HFF-Myc (cell line): ENCODE measurements around the gene RABL6.

Source experiments
- DNase-seq: peaks from one replicate; pipeline ENCODE4 v3.0.0-alpha.2; 2011; ENCODE audit warnings: low read depth; ENCODE audit errors: extremely low read depth
- H3K4me3 ChIP-seq: replicated peaks from 2 replicates; pipeline ENCODE4 v1.5.1; 2011; ENCODE audit warnings: low read depth, mild to moderate bottlenecking, control low read depth, low read length
- CTCF ChIP-seq: IDR thresholded peaks from 2 replicates; pipeline ENCODE4 v1.5.1; 2012; ENCODE audit warnings: mild to moderate bottlenecking, low read depth, low read length, control low read depth; ENCODE audit errors: missing control alignments

Gene RABL6

GRCh38 chr9:136857166-136857565 lies 49.4 kb downstream of the RABL6 start:
- no peak for TF ChIP-seq CTCF
- DNase-seq, result no peak
- H3K4me3 ChIP-seq, result no peak overlapping the region

- no peak overlapping the region for H3K4me3 ChIP-seq
- no peak for TF ChIP-seq CTCF
- no peak for DNase-seq
Observed at GRCh38 chr9:136857581-136858412, 50.0 kb downstream of the RABL6 start.

GRCh38 chr9:136858452-136858843 lies 50.7 kb downstream of the RABL6 start:
- no peak for TF ChIP-seq CTCF
- DNase-seq, result no peak
- H3K4me3 ChIP-seq, result no peak overlapping the region

- no peak for TF ChIP-seq CTCF
Observed at GRCh38 chr9:136858844-136859757, 51.4 kb downstream of the RABL6 start.

GRCh38 chr9:136860529-136860928 lies 52.8 kb downstream of the RABL6 start:
- TF ChIP-seq CTCF, result no peak
- no peak overlapping the region for H3K4me3 ChIP-seq

More at GRCh38 chr9:136858844-136859757, 51.4 kb downstream of the RABL6 start:
- no peak for DNase-seq
- no peak overlapping the region for H3K4me3 ChIP-seq

GRCh38 chr9:136860933-136861873 lies 53.5 kb downstream of the RABL6 start:
- no peak for TF ChIP-seq CTCF
- H3K4me3 ChIP-seq, result no peak overlapping the region

More at GRCh38 chr9:136860529-136860928, 52.8 kb downstream of the RABL6 start:
- DNase-seq, result no peak

More at GRCh38 chr9:136860933-136861873, 53.5 kb downstream of the RABL6 start:
- DNase-seq, result no peak
